ENCODE measurements around the gene CENPP.

The CENPP gene

GRCh38 chr9:92644278-92644677 lies 318.5 kb downstream of the CENPP start:
- no peak for DNase-seq

DNA sequence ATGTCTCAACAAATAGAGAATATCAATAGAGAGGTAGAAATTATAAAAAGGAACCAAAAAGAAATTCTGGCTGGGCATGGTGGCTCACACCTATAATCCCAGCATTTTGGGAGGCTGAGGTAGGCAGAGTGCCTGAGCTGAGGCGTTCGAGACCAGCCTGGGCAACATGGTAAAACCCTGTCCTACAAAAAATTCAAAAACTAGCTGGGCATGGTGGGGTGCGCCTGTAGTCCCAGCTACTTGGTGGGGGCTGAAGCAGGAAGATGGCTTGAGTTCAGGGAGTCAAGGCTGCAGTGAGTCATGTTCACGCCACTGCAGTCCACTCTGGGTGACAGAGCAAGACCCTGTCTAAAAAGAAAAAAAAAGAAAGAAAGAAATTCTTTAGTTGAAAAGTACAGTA lies 319.3 kb downstream of the CENPP start:
- no peak for DNase-seq

GRCh38 chr9:92647671-92648473 lies 322.1 kb downstream of the CENPP start:
- no peak for DNase-seq

DNA sequence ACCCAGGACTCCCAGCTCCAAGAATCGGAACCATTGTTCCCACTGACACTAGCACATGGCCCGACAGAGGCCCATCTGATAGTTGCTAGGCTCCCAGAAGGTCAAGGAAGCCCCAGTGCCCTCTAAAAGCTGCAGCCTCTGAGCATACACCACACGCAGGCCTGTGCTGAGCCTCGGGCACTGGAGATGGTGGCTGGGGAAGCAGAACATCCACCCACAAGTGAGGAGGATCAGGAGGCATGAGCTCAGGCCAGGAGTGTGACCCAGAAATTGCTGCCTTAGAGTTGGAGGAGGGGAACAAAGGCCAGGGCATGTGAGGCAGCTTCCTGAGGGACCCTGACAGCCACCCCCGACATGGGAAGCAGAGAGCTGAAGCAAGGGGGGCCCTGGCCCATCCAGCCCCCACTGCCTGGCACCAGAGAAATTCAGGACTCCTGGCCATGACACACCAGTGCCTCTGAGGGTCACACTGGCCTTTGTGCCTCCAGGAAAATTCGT lies 322.8 kb downstream of the CENPP start:
- no peak for DNase-seq

DNA sequence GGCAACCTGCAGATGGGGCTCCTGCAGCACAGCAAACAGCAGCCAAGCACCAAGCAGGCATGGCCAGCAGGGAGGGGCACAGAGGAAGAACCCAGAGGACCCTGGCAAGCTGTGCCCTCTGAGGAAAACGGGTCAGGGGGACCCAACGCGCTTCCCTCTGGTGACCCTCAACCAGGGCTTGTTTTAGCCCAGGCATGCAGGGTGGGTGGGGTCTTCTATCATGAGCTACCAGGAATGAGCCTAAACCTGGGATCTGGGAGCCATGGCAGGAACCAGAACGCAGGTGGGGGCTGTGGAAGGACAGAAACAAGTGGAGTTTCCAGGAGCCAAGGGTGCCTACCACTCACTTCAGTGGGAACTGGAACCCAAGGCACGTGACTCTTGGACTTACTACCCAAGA lies 323.3 kb downstream of the CENPP start:
- no peak for DNase-seq

- no peak for DNase-seq
Observed at GRCh38 chr9:92650296-92650695, 324.5 kb downstream of the CENPP start.

DNA sequence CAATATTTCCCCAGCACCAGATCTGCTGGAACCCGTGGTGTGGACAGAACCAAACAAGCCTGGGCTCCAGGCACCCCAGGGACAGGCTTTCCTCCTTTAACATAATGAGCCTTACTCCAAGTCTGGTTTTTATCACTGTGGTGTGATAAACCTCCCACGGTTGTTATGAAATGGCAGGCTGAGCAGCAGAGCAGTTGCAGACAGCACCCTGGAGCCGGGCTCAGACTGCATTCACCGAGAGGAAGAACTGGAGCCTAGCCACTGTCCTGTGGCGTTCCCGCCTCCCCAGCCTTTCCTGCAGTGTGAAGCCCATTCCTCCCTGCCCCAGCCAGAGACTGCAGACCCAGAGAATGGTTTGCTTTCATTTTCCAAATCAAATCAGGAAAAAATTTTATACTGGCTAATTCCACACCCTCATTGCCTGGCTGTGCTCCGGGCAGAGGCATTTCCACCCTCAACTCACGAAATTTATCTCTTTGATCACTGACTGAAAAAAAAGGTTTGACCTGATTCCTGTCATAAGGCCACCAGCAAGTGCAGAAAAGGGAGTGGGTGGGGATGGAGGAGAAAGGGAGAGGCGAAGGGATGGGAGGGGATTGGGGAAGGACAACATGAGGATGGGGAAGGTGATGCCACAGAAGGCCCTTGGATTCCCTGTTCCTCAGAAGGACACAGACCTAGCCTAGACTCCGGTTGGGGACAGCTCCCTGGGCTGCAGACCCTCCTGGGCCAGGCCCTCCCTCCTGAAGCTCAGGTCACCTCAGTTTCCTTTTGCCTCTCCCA lies 325.3 kb downstream of the CENPP start:
- DNase-seq, result no peak

GRCh38 chr9:92652461-92652860 lies 326.7 kb downstream of the CENPP start:
- no peak for DNase-seq

DNA sequence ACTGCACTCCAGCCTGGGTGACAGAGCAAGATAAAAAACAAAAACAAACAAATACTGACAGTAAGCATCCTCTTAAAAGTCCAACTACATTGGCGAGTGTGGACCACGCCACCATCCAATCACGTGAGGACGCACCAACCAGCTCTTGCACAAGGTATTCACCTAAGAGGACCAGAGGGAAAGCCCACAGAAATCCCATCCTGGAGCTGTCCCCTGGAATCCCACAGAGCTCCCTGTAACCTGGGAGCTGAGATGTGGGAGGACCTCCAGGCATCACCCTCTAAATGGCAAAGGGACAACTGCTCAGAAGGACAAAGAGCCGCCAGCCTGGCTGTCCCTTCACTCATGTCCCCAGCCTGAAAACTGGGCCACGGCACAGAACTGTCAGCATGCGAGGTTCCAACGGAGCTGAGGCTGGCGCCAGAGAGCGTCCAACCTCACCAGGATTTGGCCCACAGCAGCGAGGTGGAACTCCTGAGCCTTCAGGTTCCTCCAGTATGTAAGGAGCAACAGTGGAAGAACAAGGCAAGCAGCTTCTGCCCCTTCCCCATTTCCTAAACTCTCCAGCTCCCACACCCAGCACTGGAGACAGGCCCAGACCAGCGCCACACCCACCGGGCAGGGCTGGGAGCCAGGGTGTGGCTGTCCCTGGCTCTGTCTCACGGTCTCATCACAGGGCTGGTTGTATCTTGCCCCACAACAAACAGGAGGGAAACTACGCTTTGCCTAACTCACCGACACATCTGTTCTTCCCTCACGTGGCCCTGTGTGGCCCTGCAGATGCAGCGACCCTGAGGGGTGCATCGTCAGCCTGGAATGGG lies 328.9 kb downstream of the CENPP start:
- DNase-seq, result no peak

DNA sequence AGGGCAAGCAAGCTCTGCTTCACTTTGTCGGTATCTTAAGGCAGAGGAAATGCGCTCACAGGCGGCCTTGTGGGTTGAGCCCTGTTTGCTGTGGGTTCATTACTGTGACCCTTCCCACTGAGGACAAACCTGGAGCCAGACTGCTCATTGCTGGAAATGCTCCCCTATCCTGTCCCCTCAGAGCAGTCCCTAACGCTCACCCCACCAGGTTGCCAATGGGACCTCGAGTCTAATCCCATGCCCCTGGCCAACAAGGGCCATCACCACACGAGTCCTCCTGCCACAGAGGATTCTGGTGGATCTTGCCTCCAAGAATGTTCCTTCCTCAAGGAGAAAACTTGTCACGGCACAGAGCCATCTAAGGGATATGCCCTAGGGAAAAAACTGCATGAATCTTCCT lies 329.6 kb downstream of the CENPP start:
- DNase-seq, result no peak

DNA sequence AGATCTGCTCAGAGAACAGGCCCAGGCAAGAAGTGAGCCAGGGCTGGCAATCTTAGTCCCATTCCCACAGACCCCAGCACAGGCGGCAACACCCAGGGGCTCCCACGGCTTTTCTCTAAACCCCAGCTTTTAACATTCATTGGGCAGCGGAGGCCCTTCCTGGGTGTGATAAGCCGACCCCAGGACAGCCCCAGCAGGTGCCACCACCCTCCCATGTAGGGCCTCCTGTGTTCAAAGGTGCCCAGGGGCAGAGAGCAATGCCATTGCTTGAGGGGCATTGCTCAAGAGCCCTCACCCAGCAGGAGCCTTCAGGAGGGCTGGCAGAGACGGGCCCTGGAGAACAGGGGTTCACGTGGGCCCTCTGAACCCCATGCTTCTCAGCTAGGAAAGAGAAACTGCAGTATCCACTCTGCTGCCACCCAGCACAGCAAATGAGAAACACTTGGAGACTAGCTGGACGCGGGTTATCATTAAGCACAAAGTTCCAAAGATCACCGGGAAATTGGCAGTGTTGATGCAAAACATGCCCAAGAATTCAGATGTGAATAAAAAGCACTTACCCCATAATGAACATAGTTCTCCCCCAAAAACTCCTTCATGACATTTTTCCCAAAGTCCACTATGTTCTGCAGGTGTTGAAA lies 330.3 kb downstream of the CENPP start:
- DNase-seq, result no peak

DNA sequence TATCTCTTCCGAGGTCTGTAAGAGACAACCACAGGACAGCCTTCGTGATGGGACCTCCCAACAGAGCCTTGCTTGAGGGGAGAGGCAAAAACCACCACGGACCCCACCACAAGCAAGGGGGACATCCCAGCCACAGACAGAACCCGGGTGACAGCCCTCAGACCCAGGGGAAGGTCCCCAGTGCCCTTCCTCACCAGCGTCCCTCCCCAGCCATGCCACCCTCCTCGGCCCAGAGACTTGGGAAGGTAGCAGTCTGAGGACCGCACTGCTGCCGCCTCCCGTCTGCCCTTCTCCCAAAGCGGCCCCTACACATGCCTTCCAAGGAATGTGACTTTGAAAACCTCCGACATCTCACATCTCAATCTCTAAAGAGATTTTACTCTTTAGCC lies 330.8 kb downstream of the CENPP start:
- no peak for DNase-seq

- DNase-seq, result no peak
Observed at GRCh38 chr9:92657296-92658094, 331.7 kb downstream of the CENPP start.

DNA sequence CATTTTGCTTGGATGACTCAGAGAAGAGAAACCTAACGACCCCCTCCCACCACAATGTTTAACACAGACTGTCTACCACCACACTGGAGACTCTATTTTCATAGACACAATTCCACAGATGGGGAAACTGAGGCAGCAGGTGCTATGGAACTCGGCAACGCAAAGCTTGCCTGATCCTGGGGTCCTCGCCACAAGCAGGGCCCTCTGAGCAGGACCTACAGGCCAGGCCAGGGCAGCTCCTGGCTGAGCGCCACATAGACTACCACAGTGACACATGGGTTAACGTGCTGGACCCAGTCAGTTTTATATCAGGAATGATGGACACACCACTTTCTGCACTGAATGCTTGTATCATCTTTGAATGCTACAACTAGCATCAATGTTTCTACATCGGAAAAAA lies 332.4 kb downstream of the CENPP start:
- DNase-seq, result no peak

DNA sequence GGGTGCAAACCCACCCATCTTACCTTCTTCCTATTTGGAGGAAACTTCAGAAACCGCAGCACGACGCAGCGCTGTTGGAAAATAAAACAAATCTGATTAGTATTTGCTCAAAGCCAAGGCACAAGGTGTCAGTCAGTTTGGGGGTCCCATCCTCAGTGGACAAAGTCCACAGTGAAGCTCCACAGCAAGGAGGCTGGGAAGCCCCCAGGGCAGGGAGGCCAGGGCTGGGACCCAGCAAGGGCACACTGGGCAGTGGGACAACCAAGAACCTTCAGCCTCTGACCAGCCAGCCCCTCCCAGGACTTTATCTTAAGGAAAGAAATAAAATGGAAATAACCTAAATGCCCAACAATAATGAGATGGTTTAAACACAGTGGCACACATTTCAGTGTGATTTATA lies 332.9 kb downstream of the CENPP start:
- no peak for DNase-seq

- no peak for DNase-seq
Observed at GRCh38 chr9:92659601-92660000, 333.8 kb downstream of the CENPP start.

- no peak for DNase-seq
Observed at GRCh38 chr9:92660266-92660665, 334.5 kb downstream of the CENPP start.

DNA sequence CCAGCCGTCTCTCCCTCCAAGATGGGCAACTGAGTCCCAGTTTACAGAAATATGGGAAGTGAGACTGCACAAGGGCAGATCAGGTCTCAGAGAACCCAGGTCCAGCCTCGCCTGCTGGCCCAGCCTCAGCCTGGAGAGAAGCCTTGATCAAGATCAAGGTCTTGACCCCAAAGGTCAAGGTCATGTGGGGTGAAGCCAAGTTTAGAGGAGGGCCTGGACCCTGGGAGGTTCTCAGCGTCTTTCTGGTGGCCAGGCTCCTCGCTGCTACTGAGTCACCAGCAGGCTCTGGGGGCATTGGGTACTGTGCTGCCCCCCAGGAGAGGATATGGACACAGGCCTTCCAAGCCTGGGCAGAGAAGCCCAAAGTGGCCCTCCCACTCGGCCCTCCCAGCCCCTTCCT lies 335.4 kb downstream of the CENPP start:
- no peak for DNase-seq

DNA sequence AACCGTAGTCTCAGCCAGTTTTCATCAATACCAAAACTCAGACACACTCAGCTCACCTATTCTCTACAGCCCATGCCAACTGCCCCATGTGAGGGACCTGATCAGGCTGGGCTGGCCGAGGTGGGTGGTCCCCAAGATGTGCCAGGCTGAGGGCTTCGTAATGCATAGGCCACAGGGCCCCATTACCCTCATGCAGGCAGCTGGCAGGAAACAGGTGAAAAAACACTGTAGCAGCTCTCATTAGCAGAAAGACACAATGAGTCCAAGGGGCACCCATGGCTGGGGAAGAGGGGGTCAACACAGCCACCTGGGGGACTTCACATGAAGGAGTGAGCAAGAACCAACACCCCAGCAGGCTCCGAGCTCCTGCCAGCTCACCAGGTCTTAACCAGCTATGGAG lies 336.0 kb downstream of the CENPP start:
- no peak for DNase-seq

GRCh38 chr9:92663126-92663525 lies 337.4 kb downstream of the CENPP start:
- no peak for DNase-seq

- DNase-seq, result no peak
Observed at GRCh38 chr9:92663951-92664350, 338.2 kb downstream of the CENPP start.

All from stimulated activated CD4-positive, alpha-beta T cell treated with anti-CD3 and anti-CD28 coated beads, Interleukin-2, amount 100 ng/mL, for 48 hours (primary cell).